A549 treated with DMSO at 1 μM for 4 hours (cell line): ENCODE data around the gene SLC5A8. TPM values are rescaled to one million over a fixed set of nuclear protein-coding genes. Genes with fewer than 3 reads are reported as not detected.

Source experiments
- total RNA-seq: library from RNA; stranded (reverse); fragments of 200-300 nt; extraction: Qiagen RNA extraction; gene quantifications from 5 replicates; pipeline ENCODE4 v1.2.3, GENCODE V29; 2022; ENCODE audit warnings: low read depth

SLC5A8 gene, protein sequence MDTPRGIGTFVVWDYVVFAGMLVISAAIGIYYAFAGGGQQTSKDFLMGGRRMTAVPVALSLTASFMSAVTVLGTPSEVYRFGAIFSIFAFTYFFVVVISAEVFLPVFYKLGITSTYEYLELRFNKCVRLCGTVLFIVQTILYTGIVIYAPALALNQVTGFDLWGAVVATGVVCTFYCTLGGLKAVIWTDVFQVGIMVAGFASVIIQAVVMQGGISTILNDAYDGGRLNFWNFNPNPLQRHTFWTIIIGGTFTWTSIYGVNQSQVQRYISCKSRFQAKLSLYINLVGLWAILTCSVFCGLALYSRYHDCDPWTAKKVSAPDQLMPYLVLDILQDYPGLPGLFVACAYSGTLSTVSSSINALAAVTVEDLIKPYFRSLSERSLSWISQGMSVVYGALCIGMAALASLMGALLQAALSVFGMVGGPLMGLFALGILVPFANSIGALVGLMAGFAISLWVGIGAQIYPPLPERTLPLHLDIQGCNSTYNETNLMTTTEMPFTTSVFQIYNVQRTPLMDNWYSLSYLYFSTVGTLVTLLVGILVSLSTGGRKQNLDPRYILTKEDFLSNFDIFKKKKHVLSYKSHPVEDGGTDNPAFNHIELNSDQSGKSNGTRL
- total RNA-seq: not detected in 5 replicates

DNA sequence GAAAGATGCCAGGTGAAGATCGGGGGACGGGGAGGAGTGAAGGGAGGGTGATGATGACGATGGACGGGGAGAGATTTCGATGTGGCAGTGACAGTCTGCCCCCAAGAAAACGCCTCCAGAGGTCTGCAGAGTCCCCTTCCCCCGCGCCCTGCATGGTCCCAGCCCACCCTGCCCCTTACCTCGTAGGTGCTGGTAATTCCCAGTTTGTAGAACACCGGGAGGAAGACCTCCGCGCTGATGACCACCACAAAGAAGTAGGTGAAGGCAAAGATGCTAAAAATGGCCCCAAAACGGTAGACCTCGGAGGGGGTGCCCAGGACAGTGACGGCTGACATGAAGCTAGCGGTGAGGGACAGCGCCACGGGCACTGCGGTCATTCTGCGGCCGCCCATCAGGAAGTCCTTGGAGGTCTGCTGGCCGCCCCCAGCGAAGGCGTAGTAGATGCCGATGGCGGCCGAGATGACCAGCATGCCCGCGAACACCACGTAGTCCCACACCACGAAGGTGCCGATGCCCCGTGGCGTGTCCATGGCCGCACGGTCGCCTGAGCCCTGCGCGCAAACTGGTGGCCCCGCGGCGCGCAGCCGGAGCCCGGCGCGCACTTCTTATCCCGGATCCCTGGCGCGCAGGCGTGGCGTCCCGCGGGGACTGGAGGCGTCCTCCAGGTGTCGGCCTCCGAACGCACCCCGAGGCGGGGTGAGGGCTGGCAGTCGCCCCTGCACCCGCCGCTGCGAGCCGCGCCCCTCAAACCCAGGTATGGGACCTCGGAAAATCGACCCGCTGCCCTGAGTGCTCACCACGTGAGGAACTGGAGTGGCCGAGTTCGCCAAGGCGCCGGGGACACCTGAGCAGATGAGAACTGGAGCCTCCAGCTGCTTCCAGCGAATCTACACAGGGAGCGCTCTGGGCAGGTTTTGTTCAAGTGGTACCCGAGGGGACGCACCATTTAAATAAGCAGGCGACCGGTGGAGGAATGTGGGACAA, at the start of gene SLC5A8:
TSS of gene SLC5A8 (minus strand) at position 920 of the 984 bp plus-strand sequence. CDS start at position 530, 390 bp downstream.

Other genes starting within 250 kb of the SLC5A8 start
- 16.1 to 22.9 TPM (median 19.7 TPM) in 5 replicates for gene UTP20, start 69.9 kb upstream of the SLC5A8 start, total RNA-seq
- gene ARL1, start 197.5 kb upstream of the SLC5A8 start, total RNA-seq: 55.9 to 72.7 TPM (median 65.9 TPM) in 5 replicates